Stimulated activated CD8-positive, alpha-beta memory T cell treated with anti-CD3 and anti-CD28 coated beads, Interleukin-7, amount 100 ng/mL, for 1 hour (primary cell): Measurements from ENCODE around the gene IL2RA.
"Not testable (repeated sequence)": the region's sequence is repeated elsewhere in the genome, so short reads cannot be mapped to it uniquely, and the experiment has no call there.

Source experiments
- DNase-seq, 2 donors: peaks; one replicate each; pipeline ENCODE4 v3.0.0-alpha.2; 2020; ENCODE audit warnings: low read depth in 2 of 2

IL2RA gene

GRCh38 chr10:6082496-6083395 is 20.6 kb upstream of the IL2RA start:
- DNase-seq: no peak

GRCh38 chr10:6080417-6080973 is 18.3 kb upstream of the IL2RA start:
- no peak for DNase-seq

- no peak for DNase-seq
These were observed 16.9 kb upstream of the IL2RA start for GRCh38 chr10:6079044-6079443.

DNA sequence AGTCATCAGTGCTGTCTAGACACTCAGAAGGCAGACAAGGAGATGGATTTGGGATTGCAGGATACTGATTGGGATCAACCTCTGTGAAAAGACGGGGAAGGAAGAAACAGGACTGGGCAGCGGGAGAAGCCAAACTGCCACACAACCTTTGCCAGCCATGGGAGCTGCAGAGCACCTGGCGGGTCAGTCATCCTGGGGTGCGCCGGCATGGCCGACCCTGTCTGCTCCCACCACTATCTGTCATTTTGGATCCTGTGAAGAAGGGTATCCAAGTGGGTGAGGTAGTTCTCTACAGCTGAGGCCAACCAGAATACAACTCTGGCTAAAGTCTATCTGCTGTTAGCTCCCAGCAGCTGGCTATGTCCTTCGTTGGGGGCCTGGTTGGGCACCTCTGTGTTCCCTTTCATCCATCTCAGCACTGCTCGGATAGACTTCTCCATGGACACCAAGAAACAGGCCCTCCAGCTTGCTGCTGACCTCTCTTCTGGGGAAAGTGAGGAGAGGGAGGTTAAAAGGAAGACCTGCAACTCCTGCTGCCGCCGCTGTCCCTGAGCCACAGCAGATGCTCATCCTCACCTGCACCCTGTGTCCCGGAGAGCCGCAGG is 15.0 kb upstream of the IL2RA start:
- no peak for DNase-seq

- DNase-seq: no peak
These were observed 12.5 kb upstream of the IL2RA start for GRCh38 chr10:6074489-6075301.

DNA sequence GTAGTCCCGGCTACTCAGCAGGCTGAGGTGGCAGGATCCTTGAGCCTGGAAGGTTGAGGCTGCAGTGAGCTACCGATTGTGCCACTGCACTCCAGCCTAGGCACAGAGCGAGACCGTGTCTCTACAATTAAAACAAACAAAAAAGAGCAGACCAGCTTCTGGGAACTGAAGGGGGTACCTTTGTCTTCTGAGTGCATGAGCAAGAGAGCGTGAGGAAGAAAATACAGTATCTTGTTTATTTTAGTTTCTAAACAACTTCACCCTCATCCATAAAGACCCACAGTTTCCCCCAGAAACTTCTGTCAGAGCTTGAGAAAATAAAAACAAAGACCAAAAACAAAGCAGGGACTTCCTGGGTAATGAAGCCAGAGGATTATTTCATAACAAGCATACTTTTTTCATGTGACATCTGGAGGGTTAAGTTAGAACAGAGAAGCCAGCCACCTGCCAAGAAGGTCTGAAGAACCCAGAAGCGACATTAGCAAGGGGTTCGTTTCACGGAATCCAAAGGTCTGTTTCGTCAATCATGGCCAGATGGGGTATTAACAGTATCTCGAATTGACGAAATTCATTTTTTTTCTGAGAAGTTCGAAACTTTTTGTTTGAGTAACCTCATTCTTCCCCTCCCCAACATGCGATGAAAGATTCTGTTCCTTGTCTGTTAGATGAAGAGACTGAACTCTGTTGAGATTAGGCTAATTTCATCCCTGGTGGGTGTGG is 10.2 kb upstream of the IL2RA start:
- no peak for DNase-seq

DNA sequence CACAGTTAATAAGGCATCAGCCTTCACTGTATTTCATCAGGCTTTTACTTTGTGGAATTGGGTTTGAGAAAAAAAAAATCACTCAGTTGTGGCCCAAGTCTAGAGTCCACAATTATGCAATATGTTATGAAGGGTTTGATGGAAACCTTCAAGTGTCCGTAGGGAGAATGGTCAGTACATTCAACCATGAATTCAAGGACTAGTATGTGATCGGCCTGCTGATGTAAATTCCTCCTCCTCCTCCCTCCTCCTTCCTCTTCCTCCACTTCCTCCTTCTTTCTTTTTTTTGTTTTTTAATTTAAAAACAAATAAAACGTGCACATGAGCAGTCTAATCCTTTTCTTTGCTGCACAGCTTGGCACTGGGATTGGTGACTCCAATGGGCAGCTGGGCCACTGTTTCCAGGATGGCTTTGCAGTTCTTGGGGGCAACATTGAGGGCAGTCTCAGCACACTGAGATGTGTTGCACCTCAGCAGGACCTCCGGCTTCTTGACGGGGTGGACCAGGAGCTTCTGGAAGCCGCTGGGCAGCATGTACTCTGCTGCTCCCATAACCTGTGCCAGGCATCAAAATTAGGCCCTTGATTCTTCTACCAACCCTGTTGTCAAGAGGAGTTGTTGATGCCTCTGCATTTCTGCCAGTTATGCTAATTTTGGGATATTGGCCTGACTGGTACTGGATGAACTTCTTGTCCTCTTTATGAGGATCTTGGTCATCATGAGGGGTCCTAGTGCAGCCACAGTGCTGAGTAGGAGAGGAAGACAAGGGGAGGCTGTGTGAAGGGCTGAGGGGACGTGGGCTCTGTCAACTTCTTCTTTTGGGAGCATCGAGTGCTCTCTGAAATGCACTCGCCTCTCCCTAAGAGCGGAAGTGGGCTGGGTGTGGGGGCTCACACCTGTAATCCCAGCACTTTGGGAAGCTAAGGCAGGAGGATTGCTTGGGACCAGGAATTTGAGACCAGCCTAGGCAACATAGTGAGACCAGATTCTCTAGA is 9.3 kb upstream of the IL2RA start:
- no peak for DNase-seq

DNA sequence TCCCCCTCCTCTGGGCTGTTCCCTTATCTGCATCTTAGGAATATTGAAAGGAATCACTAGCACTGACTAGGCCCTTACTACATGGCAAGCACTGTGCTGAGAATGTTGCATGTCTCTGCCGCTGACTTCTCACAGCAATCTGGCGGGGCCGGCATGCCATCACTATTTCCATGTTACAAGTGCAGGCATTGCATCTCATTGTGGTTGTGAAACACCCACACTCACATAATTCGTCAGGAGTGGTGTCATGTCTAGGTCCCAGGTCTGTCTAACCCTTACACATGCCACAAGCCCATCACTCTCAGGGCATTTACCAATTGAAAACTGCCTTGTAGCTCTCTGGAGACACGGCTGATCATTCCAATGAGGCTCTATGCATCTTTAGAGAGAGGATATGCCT is 8.5 kb upstream of the IL2RA start:
- no peak for DNase-seq

DNA sequence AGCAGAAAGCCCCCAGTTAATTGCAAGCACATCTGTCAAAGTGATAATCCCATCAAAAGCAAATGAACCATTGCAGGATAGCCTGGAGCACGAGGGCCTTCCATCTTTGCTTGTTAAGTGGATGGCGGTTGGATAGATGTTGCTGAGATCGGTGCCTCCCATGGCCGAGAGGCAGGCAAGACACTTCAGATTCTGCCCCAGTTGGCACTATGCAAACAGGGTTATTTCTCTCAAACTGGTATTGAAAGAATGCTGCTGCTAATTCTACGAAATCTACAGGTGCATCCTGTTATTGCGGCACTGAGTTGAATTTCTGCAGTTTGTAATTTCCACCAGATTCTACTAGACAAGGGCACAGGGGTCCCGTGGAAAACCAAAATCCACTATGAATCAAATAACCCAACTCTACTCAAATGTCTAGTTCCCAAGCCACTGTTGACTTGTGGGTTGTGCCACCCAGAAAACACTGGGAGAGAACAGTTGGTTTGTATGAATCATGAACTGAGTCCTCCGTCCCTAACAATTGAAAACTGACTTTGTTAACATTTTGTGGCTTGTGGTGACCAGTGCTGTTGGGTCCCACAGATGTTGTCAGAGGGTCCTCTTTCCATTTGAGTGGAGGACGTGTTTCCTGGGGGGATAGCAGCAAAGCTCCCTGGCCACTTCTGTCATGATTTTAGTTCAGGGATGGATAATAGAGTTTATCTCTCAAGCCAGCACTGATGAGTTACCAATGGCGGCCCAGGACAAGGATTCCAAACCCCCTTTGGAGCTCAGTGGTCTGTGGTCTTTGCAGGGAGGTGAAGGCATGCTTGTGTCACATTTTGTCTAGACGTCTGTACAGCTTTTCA is 7.1 kb upstream of the IL2RA start:
- no peak for DNase-seq

DNA sequence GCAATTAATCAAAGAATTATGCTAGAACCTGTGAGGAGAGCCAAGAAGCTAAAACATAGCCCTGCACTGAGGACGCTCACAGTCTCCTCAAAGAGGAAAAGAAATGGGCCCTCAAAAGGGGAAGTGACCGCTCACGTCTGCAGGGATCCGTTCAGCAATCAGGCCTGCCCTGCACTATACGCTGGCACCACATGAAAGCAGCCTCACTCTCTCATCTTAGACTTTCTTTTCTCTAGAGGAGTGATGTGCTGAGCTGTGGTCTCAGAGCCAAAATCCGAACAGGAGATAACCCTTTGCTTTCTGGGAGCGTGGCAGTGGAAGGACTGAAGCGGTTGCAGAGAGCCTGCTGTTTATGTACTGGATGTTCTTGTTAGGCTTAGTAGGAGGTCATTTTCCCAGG is 6.3 kb upstream of the IL2RA start:
- DNase-seq: no peak

- no peak for DNase-seq
These were observed 5.8 kb upstream of the IL2RA start for GRCh38 chr10:6068006-6068405.

GRCh38 chr10:6067457-6067856 is 5.3 kb upstream of the IL2RA start:
- no peak for DNase-seq

DNA sequence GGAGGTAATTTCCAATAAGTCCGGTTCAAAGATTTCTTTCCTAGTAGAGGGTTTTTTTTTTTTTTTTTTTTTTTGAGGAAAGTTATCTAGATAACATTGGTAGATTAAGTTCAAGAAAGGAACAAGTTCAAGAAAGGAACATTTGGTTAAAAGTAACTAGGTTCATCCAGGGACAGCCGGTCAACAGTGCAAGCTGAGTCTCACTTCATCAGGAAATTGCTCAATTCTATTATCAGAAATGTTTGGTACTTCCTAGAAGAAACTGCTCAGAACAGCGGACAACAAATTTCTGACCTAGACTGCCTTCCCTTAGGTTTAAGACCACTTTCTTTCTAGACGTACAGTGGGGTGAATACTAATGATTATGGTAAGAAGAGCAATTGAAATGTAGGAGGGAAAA is 3.7 kb upstream of the IL2RA start:
- no peak for DNase-seq

DNA sequence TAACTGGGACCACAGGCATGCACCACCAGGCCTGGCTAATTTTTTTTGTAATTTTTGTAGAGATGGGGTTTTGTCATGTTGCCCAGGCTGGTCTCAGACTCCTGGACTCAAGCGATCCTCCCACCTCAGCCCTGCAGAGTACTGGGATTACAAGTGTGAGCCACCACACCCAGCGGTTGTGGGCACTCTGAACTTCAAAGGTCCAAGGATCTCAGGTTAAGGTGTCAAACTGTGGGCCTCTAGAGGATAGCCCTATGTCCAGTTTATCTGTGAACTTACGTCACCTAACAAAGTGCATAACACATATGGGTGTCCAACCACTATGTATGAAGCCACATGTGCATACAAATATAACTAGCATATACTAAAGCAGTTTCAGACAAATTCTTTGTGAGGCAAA is 3.2 kb upstream of the IL2RA start:
- no peak for DNase-seq

- not testable (repeated sequence) for DNase-seq
These were observed 2.6 kb upstream of the IL2RA start for GRCh38 chr10:6064726-6065125.

- DNase-seq: no peak
These were observed 2.0 kb upstream of the IL2RA start for GRCh38 chr10:6064119-6064518.

- no peak for DNase-seq
These were observed 1.1 kb downstream of the IL2RA start for GRCh38 chr10:6061056-6061455.

- no peak for DNase-seq
These were observed 2.7 kb downstream of the IL2RA start for GRCh38 chr10:6059506-6059905.

GRCh38 chr10:6058682-6059475 is 3.3 kb downstream of the IL2RA start:
- no peak for DNase-seq
